HG02970 (cell line): ENCODE measurements around the gene TRHDE.
"Not testable (repeated sequence)": the region's sequence is repeated elsewhere in the genome, so short reads cannot be mapped to it uniquely, and the experiment has no call there.

ENCODE experiments used
- ATAC-seq: cut with Tn5 transposase; IDR thresholded peaks from one replicate; pipeline ENCODE4 v1.9.1; 2021; ENCODE audit warnings: mild to moderate bottlenecking, moderate library complexity, moderate number of reproducible peaks; ENCODE audit not compliant: unreplicated experiment, low FRiP score

TRHDE gene

GRCh38 chr12:72712025-72712424 is 439.9 kb downstream of the TRHDE start:
- ATAC-seq: not testable (repeated sequence)

- no peak for ATAC-seq
These were observed 444.1 kb downstream of the TRHDE start for GRCh38 chr12:72716221-72716620.

GRCh38 chr12:72717036-72717435 is 444.9 kb downstream of the TRHDE start:
- ATAC-seq: no peak
